ENCODE measurements around the gene DNM2. TPM values are rescaled to one million over a fixed set of nuclear protein-coding genes. Genes with fewer than 3 reads are reported as not detected.

Gene DNM2
- total RNA-seq, 1 experiment from 2014 or later, result 131 TPM

DNA sequence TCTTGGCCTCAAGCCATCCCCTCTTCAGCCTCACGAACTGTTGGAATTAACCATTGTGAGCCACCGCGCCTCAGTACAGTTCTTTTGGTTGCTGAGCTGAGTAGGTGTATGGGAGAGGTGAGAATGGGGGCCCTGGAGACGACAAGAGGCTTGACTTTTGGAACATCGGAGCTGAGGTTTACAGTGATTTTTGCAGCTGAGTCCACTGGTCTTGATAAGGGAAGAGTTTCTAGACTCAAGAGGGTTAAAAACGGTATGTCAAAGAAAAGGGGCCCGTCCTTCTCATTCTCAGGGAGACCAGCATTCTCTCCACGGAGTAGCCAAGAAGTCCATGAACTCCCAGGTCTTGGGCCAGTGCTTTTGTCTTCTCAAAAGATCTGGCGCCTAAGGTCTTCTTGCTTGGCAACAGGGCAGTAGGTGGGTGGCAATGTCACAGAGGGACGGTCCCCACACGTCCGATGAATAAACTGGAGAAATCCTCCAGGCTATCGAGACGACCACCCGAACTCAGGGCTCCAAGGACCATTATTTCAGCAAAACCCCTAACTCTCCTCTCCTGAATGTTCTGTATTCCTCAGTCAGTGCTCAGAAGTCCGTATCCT lies 23.1 kb upstream of the DNM2 start (continued):
- TF ChIP-seq MYBL2 (CRISPR knock-in tag; IDR thresholded peaks at IDR 0.05) (no peak), NR2C2 (CRISPR knock-in tag; IDR thresholded peaks at IDR 0.05) (no peak), ZNF232 (CRISPR knock-in tag; IDR thresholded peaks at IDR 0.05) (no peak)
- TF ChIP-seq, protein P1, sequence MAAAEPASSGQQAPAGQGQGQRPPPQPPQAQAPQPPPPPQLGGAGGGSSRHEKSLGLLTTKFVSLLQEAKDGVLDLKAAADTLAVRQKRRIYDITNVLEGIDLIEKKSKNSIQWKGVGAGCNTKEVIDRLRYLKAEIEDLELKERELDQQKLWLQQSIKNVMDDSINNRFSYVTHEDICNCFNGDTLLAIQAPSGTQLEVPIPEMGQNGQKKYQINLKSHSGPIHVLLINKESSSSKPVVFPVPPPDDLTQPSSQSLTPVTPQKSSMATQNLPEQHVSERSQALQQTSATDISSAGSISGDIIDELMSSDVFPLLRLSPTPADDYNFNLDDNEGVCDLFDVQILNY (CRISPR knock-in tag; IDR thresholded peaks at IDR 0.05), result no peak
- TF ChIP-seq, protein P2, sequence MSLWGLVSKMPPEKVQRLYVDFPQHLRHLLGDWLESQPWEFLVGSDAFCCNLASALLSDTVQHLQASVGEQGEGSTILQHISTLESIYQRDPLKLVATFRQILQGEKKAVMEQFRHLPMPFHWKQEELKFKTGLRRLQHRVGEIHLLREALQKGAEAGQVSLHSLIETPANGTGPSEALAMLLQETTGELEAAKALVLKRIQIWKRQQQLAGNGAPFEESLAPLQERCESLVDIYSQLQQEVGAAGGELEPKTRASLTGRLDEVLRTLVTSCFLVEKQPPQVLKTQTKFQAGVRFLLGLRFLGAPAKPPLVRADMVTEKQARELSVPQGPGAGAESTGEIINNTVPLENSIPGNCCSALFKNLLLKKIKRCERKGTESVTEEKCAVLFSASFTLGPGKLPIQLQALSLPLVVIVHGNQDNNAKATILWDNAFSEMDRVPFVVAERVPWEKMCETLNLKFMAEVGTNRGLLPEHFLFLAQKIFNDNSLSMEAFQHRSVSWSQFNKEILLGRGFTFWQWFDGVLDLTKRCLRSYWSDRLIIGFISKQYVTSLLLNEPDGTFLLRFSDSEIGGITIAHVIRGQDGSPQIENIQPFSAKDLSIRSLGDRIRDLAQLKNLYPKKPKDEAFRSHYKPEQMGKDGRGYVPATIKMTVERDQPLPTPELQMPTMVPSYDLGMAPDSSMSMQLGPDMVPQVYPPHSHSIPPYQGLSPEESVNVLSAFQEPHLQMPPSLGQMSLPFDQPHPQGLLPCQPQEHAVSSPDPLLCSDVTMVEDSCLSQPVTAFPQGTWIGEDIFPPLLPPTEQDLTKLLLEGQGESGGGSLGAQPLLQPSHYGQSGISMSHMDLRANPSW (CRISPR knock-in tag; conservative IDR thresholded peaks at IDR 0.05; ENCODE audit: low read depth), result no peak

DNA sequence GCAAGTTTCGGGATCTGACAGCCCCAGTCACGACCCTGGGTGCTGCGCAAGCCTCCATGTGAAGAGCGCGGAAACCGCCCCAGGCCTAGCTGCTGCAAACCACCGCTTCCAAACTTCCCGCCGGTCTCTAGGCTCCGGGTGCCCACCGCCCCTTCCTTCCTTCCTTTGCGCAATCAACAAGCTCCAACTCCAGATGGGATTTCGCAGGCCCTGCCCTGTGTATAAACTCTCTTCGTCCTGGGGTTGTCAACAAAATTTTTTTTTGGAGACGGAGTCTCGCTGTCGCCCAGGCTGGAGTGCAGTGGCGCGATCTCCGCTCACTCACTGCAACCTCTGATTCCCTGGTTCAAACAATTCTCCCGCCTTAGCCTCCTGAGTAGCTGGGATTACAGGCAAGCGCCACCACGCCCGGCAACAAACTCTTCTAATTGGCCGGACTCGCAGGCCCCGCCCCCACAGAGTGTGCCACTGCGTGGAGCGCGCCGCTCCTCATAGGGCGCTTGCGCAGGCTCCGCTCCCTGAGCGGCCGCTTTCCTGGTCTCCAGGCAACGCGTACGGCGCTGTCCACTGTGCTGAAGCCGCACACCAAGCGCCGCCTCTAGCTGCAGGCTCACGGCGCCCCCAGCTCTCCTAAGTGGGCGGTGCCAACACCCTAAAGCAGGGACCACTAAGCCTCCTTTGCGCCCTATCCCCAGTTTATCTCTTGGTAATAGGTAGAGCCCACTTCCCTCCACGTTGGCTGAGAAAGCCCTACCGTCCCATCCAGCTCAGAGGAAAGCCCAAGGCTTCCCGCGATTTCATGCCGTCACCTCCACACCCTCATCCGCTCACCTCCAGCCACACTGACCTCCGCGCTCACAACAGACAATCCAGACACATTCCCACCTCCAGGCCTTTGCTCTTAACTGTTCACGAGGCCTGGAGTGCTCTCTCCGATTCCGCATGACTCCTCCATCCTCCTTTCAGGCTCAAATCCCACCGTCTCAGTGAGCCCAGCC lies 22.2 kb upstream of the DNM2 start:
- peak overlapping the region; percentile 98 for H3K27ac Mint-ChIP-seq
- TF ChIP-seq MYBL2 (CRISPR knock-in tag; IDR thresholded peaks at IDR 0.05) (peak; percentile 69; the same call in 1 of the 2 replicates), ZBTB21 (CRISPR knock-in tag; IDR thresholded peaks at IDR 0.05; ENCODE audit: borderline replicate concordance) (no peak; the same call in 1 of the 2 replicates), NFYB (CRISPR knock-in tag; conservative IDR thresholded peaks at IDR 0.05; ENCODE audit: low read depth) (peak; percentile 60; the same call in 1 of the 2 replicates), TCF7 (CRISPR knock-in tag; IDR thresholded peaks at IDR 0.05; ENCODE audit: low read depth) (peak; percentile 81; the same call in 1 of the 2 replicates), FOXJ3 (CRISPR knock-in tag; IDR thresholded peaks at IDR 0.05; ENCODE audit: borderline replicate concordance) (no peak), OVOL2 (CRISPR knock-in tag; IDR thresholded peaks at IDR 0.05; ENCODE audit: borderline replicate concordance) (no peak), EMX1 (CRISPR knock-in tag; IDR thresholded peaks at IDR 0.05) (no peak), ZNF121 (CRISPR knock-in tag; IDR thresholded peaks at IDR 0.05) (no peak), NR2C2 (CRISPR knock-in tag; IDR thresholded peaks at IDR 0.05) (no peak), TEAD1 (CRISPR knock-in tag; IDR thresholded peaks at IDR 0.05) (peak; percentile 88)
- TF ChIP-seq, protein P3, sequence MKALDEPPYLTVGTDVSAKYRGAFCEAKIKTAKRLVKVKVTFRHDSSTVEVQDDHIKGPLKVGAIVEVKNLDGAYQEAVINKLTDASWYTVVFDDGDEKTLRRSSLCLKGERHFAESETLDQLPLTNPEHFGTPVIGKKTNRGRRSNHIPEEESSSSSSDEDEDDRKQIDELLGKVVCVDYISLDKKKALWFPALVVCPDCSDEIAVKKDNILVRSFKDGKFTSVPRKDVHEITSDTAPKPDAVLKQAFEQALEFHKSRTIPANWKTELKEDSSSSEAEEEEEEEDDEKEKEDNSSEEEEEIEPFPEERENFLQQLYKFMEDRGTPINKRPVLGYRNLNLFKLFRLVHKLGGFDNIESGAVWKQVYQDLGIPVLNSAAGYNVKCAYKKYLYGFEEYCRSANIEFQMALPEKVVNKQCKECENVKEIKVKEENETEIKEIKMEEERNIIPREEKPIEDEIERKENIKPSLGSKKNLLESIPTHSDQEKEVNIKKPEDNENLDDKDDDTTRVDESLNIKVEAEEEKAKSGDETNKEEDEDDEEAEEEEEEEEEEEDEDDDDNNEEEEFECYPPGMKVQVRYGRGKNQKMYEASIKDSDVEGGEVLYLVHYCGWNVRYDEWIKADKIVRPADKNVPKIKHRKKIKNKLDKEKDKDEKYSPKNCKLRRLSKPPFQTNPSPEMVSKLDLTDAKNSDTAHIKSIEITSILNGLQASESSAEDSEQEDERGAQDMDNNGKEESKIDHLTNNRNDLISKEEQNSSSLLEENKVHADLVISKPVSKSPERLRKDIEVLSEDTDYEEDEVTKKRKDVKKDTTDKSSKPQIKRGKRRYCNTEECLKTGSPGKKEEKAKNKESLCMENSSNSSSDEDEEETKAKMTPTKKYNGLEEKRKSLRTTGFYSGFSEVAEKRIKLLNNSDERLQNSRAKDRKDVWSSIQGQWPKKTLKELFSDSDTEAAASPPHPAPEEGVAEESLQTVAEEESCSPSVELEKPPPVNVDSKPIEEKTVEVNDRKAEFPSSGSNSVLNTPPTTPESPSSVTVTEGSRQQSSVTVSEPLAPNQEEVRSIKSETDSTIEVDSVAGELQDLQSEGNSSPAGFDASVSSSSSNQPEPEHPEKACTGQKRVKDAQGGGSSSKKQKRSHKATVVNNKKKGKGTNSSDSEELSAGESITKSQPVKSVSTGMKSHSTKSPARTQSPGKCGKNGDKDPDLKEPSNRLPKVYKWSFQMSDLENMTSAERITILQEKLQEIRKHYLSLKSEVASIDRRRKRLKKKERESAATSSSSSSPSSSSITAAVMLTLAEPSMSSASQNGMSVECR (CRISPR knock-in tag; IDR thresholded peaks at IDR 0.05; ENCODE audit: borderline replicate concordance), result peak; percentile 98
- TF ChIP-seq, protein P4, sequence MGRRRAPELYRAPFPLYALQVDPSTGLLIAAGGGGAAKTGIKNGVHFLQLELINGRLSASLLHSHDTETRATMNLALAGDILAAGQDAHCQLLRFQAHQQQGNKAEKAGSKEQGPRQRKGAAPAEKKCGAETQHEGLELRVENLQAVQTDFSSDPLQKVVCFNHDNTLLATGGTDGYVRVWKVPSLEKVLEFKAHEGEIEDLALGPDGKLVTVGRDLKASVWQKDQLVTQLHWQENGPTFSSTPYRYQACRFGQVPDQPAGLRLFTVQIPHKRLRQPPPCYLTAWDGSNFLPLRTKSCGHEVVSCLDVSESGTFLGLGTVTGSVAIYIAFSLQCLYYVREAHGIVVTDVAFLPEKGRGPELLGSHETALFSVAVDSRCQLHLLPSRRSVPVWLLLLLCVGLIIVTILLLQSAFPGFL (CRISPR knock-in tag; IDR thresholded peaks at IDR 0.05; ENCODE audit: borderline replicate concordance), result no peak
- TF ChIP-seq, protein P5, sequence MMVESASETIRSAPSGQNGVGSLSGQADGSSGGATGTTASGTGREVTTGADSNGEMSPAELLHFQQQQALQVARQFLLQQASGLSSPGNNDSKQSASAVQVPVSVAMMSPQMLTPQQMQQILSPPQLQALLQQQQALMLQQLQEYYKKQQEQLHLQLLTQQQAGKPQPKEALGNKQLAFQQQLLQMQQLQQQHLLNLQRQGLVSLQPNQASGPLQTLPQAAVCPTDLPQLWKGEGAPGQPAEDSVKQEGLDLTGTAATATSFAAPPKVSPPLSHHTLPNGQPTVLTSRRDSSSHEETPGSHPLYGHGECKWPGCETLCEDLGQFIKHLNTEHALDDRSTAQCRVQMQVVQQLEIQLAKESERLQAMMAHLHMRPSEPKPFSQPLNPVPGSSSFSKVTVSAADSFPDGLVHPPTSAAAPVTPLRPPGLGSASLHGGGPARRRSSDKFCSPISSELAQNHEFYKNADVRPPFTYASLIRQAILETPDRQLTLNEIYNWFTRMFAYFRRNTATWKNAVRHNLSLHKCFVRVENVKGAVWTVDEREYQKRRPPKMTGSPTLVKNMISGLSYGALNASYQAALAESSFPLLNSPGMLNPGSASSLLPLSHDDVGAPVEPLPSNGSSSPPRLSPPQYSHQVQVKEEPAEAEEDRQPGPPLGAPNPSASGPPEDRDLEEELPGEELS (CRISPR knock-in tag; IDR thresholded peaks at IDR 0.05), result peak; percentile 98
- TF ChIP-seq, protein P6, sequence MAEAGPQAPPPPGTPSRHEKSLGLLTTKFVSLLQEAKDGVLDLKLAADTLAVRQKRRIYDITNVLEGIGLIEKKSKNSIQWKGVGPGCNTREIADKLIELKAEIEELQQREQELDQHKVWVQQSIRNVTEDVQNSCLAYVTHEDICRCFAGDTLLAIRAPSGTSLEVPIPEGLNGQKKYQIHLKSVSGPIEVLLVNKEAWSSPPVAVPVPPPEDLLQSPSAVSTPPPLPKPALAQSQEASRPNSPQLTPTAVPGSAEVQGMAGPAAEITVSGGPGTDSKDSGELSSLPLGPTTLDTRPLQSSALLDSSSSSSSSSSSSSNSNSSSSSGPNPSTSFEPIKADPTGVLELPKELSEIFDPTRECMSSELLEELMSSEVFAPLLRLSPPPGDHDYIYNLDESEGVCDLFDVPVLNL (CRISPR knock-in tag; IDR thresholded peaks at IDR 0.05; ENCODE audit: borderline replicate concordance, low read depth), result no peak; the same call in 1 of the 2 replicates

More for the DNA sequence above, 22.2 kb upstream of the DNM2 start:
- Mint-ChIP-seq H3K4me1 (peaks cover 22% of the 10 kb centered on the region), H3K27me3 (ENCODE audit: low read depth) (peaks cover 5% of the 10 kb centered on the region), H3K9me3 (no peaks in the 10 kb centered on the region), H3K36me3 (peaks cover 15% of the 10 kb centered on the region), H3K4me3 (peak overlapping the region; percentile 76)
- ChIA-PET CTCF (interaction anchor here (0.7 to 3.3 kb wide), 21 partner anchors 22 to 437 kb away, joined by 3 to 26 read pairs (median 3); partner anchors contain the start of genes CDKN2D, DNM2, PDE4A and TMED1), POLR2A (interaction anchor here (0.5 to 2.0 kb wide), 9 partner anchors 15 to 299 kb away, joined by 3 to 6 read pairs (median 3); partner anchors contain the start of gene S1PR5)
- ATAC-seq (peak; percentile 88), DNase-seq (ENCODE audit: low spot score) (peak; percentile 99)

Measured in WTC11 (cell line).